ENCODE results near the gene TTC8. TPM values are rescaled to one million over a fixed set of nuclear protein-coding genes. Genes with fewer than 3 reads are reported as not detected.

Gene TTC8
- total RNA-seq, 1 experiment from 2014 or later: 9.2 TPM

DNA sequence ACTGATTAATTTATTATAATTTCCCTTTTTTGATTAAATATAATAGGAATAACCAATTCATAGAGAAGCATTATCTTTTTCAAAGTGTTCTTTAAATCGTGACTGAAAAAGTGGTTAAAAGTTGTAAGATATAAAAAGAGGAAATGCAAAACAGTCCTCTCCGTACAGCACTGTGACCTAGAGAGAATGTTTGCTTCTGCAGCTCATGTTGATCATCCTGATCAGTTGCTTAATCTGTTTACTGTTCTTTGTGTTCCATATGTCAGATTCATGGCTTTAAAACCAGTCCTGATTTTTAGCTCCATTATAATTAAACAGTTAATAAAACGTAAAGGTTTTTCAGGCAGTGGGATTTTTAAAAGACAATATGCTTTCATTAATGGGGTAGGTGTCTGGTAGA lies 4.7 kb downstream of the TTC8 start:
- Mint-ChIP-seq H3K36me3 (ENCODE audit: insufficient read depth in 1 of 3, low read depth in 3 of 3) (peaks cover 5 to 12% (median 5%) of the 10 kb centered on the region in 3 experiments; a peak in 6 of 7 replicates), H3K4me1 (peaks cover 19 to 25% of the 10 kb centered on the region in 2 experiments), H3K27me3 (ENCODE audit: low read depth) (no peaks in the 10 kb centered on the region), H3K4me3 (no peak overlapping the region), H3K9me3 (peaks cover 0 to 2% of the 10 kb centered on the region in 2 experiments; a peak in 2 of 5 replicates), H3K27ac (no peak overlapping the region)
- Histone ChIP-seq H3K4ac (ENCODE audit: low read depth, low read length) (no peak overlapping the region), H3K18ac (ENCODE audit: insufficient read length, low read depth, low read length) (no peak overlapping the region), H4K8ac (replicated peaks; ENCODE audit: insufficient read length, low read depth, low read length) (no peak overlapping the region), H3K56ac (ENCODE audit: insufficient read length, low read depth, low read length) (no peak overlapping the region), H3K79me2 (ENCODE audit: insufficient read depth, low read length) (no peaks in the 10 kb centered on the region), H3T11ph (ENCODE audit: low read length) (no peak overlapping the region), H4K5ac (ENCODE audit: insufficient read length, low read depth, low read length) (no peak overlapping the region), H3K9me3 (ENCODE audit: control insufficient read depth, low read depth, low read length) (no peaks in the 10 kb centered on the region), H3K79me1 (ENCODE audit: insufficient read depth, low read depth, low read length, poor library complexity, severe bottlenecking) (no peaks in the 10 kb centered on the region), H2BK20ac (ENCODE audit: low read depth, low read length, poor library complexity, severe bottlenecking) (no peak overlapping the region), H4K91ac (ENCODE audit: insufficient read length, low read depth, low read length) (no peak overlapping the region), H3K23ac (ENCODE audit: insufficient read length, low read depth, low read length) (no peak overlapping the region), H2AFZ (ENCODE audit: low read length) (no peak overlapping the region), H3K23me2 (ENCODE audit: insufficient read length, low read depth, low read length, poor library complexity, severe bottlenecking) (peaks cover 8% of the 10 kb centered on the region), H4K20me1 (ENCODE audit: control insufficient read depth, insufficient read depth, insufficient read length) (no peaks in the 10 kb centered on the region), H3K27me3 (ENCODE audit: insufficient read depth, low read length) (no peaks in the 10 kb centered on the region), H2BK120ac (ENCODE audit: low read depth, low read length, poor library complexity, severe bottlenecking) (no peak overlapping the region), H3K14ac (ENCODE audit: insufficient read depth, low read length) (no peak overlapping the region), H3K27ac (ENCODE audit: insufficient read length, low read depth, low read length) (no peak overlapping the region), H2AK5ac (ENCODE audit: insufficient read length, low read length) (no peak overlapping the region), H2BK5ac (ENCODE audit: insufficient read length, low read length) (no peak overlapping the region), H3K4me1 (ENCODE audit: insufficient read depth, low read length) (no peaks in the 10 kb centered on the region), H3K4me2 (ENCODE audit: insufficient read depth, insufficient read length, low read length) (no peak overlapping the region), H2BK15ac (ENCODE audit: low read depth, low read length) (no peak overlapping the region), H2BK12ac (ENCODE audit: insufficient read length, low read depth, low read length) (no peak overlapping the region), H3K9ac (ENCODE audit: extremely low read depth, insufficient read length, low read length) (no peak overlapping the region)
- TF ChIP-seq, protein P1, sequence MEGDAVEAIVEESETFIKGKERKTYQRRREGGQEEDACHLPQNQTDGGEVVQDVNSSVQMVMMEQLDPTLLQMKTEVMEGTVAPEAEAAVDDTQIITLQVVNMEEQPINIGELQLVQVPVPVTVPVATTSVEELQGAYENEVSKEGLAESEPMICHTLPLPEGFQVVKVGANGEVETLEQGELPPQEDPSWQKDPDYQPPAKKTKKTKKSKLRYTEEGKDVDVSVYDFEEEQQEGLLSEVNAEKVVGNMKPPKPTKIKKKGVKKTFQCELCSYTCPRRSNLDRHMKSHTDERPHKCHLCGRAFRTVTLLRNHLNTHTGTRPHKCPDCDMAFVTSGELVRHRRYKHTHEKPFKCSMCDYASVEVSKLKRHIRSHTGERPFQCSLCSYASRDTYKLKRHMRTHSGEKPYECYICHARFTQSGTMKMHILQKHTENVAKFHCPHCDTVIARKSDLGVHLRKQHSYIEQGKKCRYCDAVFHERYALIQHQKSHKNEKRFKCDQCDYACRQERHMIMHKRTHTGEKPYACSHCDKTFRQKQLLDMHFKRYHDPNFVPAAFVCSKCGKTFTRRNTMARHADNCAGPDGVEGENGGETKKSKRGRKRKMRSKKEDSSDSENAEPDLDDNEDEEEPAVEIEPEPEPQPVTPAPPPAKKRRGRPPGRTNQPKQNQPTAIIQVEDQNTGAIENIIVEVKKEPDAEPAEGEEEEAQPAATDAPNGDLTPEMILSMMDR (conservative IDR thresholded peaks at IDR 0.05): no peak
- no peak for DNase-seq
- WGBS (ENCODE audit: extremely low coverage, insufficient read length, low lambda C conversion rate): no CpG with 5 or more reads among the region's 3 CpGs

Measured in H9 (cell line).